Neural progenitor cell (in vitro differentiated cells): ENCODE results near the gene ZNF687. TPM values are rescaled to one million over a fixed set of nuclear protein-coding genes. Genes with fewer than 3 reads are reported as not detected.
A peak's percentile ranks its signal among the peaks of the same experiment; 100 is the strongest.
"Not testable (repeated sequence)": the region's sequence is repeated elsewhere in the genome, so short reads cannot be mapped to it uniquely, and the experiment has no call there.

ENCODE experiments used
- DNase-seq: peaks from one replicate; pipeline ENCODE4 v3.0.0-alpha.2; 2016; ENCODE audit warnings: low spot score
- H2AFZ ChIP-seq: fragments of 200-600 bp; sonication (generic); replicated peaks from 2 replicates; pipeline ENCODE4 v1.6.1; 2016; ENCODE audit warnings: antibody characterized with exemption
- H3F3A ChIP-seq: fragments of 200-600 bp; sonication (generic); 2 replicates; pipeline ENCODE4 v1.6.1; 2016; ENCODE audit warnings: antibody characterized with exemption, low read depth
- H3K27ac ChIP-seq: fragments of 200-600 bp; sonication (generic); 2 replicates; pipeline ENCODE4 v1.5.1; 2016; ENCODE audit warnings: mild to moderate bottlenecking
- H3K27me3 ChIP-seq: fragments of 200-600 bp; sonication (generic); 2 replicates; pipeline ENCODE4 v1.6.1; 2016; ENCODE audit warnings: mild to moderate bottlenecking, moderate library complexity
- H3K36me3 ChIP-seq: fragments of 200-600 bp; sonication (generic); 2 replicates; pipeline ENCODE4 v1.5.1; 2016
- H3K4me1 ChIP-seq: fragments of 200-600 bp; sonication (generic); 2 replicates; pipeline ENCODE4 v1.6.1; 2016; ENCODE audit warnings: mixed run types
- H3K4me2 ChIP-seq: fragments of 200-600 bp; sonication (generic); 2 replicates; pipeline ENCODE4 v1.6.1; 2016
- H3K4me3 ChIP-seq: fragments of 200-600 bp; sonication (generic); 2 replicates; pipeline ENCODE4 v1.5.1; 2016
- H3K79me2 ChIP-seq: fragments of 200-600 bp; sonication (generic); 2 replicates; pipeline ENCODE4 v1.6.1; 2016; ENCODE audit warnings: low read depth
- H3K9ac ChIP-seq: fragments of 200-600 bp; sonication (generic); 2 replicates; pipeline ENCODE4 v1.6.1; 2016
- H3K9me3 ChIP-seq: fragments of 200-600 bp; sonication (generic); 2 replicates; pipeline ENCODE4 v1.5.1; 2016; ENCODE audit warnings: low read depth
- H4K20me1 ChIP-seq: fragments of 200-600 bp; sonication (generic); 2 replicates; pipeline ENCODE4 v1.6.1; 2016; ENCODE audit warnings: low read depth
- H3K27ac Mint-ChIP-seq: 3 replicates; pipeline ENCODE4 v1.8.0; 2021; ENCODE audit warnings: mixed read lengths
- H3K27me3 Mint-ChIP-seq: 2 replicates; pipeline ENCODE4 v1.8.0; 2022; ENCODE audit warnings: low read depth, mild to moderate bottlenecking, inconsistent platforms, moderate library complexity, mixed read lengths; ENCODE audit not compliant: insufficient read depth
- H3K36me3 Mint-ChIP-seq: 3 replicates; pipeline ENCODE4 v1.8.0; 2021; ENCODE audit warnings: mixed read lengths
- H3K4me1 Mint-ChIP-seq: 3 replicates; pipeline ENCODE4 v1.8.0; 2021; ENCODE audit warnings: mixed read lengths
- H3K4me3 Mint-ChIP-seq: 3 replicates; pipeline ENCODE4 v1.8.0; 2021; ENCODE audit warnings: mild to moderate bottlenecking, moderate library complexity, mixed read lengths
- H3K9me3 Mint-ChIP-seq: 3 replicates; pipeline ENCODE4 v1.8.0; 2020; ENCODE audit warnings: mixed read lengths
- EZH2 ChIP-seq: fragments of 200-600 bp; sonication (generic); IDR thresholded peaks from 2 replicates; pipeline ENCODE4 v1.6.1; 2017; ENCODE audit warnings: antibody characterized with exemption, mild to moderate bottlenecking, moderate library complexity
- EZH2phosphoT487 ChIP-seq: fragments of 200-600 bp; sonication (generic); IDR thresholded peaks from 2 replicates; pipeline ENCODE4 v1.6.1; 2017; ENCODE audit warnings: antibody characterized with exemption
- total RNA-seq: library from RNA; depleted of rRNA; stranded (reverse); fragments of >200 nt; gene quantifications from 2 replicates; pipeline ENCODE4 v1.2.3, GENCODE V29; 2015; ENCODE audit warnings: low replicate concordance
- TF ChIP-seq, protein P1 (sequence below): fragments of 200-600 bp; sonication (generic); IDR thresholded peaks from 2 replicates; pipeline ENCODE4 v1.5.1; 2017; ENCODE audit warnings: antibody characterized with exemption, mild to moderate bottlenecking

ZNF687 gene
- total RNA-seq, 1 donor from 2014 or later, result 20.2 TPM

DNA sequence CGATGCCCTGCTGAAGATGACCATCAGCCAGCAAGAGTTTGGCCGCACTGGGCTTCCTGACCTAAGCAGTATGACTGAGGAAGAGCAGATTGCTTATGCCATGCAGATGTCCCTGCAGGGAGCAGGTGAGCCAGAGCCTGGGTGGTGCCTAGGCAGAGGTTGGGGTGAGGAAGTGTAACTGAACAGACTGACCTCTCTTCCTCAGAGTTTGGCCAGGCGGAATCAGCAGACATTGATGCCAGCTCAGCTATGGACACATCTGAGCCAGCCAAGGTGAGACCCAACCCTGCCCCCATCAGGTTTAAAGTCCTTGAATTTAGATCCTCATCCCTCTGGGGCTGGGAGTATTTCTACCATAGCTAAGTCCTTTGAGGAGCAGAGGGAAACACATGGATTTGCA is 15.8 kb upstream of the ZNF687 start:
- H4K20me1 ChIP-seq, result peaks cover 7% of the 10 kb centered on the region
- Mint-ChIP-seq H3K27ac (no peak overlapping the region), H3K4me3 (no peak overlapping the region), H3K4me1 (no peaks in the 10 kb centered on the region), H3K36me3 (peaks cover 31% of the 10 kb centered on the region), H3K9me3 (no peaks in the 10 kb centered on the region), H3K27me3 (peaks cover 6% of the 10 kb centered on the region)
- H2AFZ ChIP-seq, result no peak overlapping the region
- no peaks in the 10 kb centered on the region for H3K27me3 ChIP-seq
- no peak overlapping the region for H3K27ac ChIP-seq
- H3K4me1 ChIP-seq, result no peaks in the 10 kb centered on the region
- no peaks in the 10 kb centered on the region for H3K36me3 ChIP-seq
- no peak overlapping the region for H3K4me3 ChIP-seq
- TF ChIP-seq EZH2phosphoT487, result no peak
- no peak for DNase-seq
- H3K9ac ChIP-seq, result no peak overlapping the region
- H3K4me2 ChIP-seq, result no peak overlapping the region
- H3F3A ChIP-seq, result no peaks in the 10 kb centered on the region
- H3K9me3 ChIP-seq, result no peaks in the 10 kb centered on the region
- H3K79me2 ChIP-seq, result peaks cover 15% of the 10 kb centered on the region

DNA sequence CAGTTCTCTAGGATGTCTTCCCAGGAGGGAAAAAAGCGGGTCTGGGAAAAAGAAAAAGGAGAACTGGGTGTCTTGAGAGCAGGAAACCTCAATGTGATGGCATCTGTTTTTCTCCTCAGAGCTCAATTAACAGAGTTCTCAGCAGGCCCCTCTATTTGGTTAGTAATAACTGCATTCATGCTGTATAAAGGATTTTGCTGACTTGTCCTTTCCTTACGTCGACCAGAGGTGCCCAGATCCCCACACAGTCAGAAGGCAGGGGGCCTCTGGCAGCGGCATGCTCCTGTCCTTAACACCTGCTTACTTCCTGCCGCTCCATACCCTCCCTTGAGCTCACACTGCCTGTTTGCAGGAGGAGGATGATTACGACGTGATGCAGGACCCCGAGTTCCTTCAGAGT is 15.3 kb upstream of the ZNF687 start:
- peaks cover 31% of the 10 kb centered on the region for H3K36me3 Mint-ChIP-seq
- Histone ChIP-seq H3K79me2 (peaks cover 10% of the 10 kb centered on the region), H3K36me3 (no peaks in the 10 kb centered on the region), H3K27me3 (no peaks in the 10 kb centered on the region), H3K9me3 (no peaks in the 10 kb centered on the region), H4K20me1 (peaks cover 7% of the 10 kb centered on the region), H3K4me2 (no peak overlapping the region), H3K9ac (no peak overlapping the region), H2AFZ (no peak overlapping the region), H3K4me1 (no peaks in the 10 kb centered on the region), H3K27ac (no peak overlapping the region), H3F3A (no peaks in the 10 kb centered on the region), H3K4me3 (no peak overlapping the region)
- H3K4me3 Mint-ChIP-seq, result no peak overlapping the region
- no peaks in the 10 kb centered on the region for H3K9me3 Mint-ChIP-seq
- DNase-seq, result no peak
- no peaks in the 10 kb centered on the region for H3K4me1 Mint-ChIP-seq
- no peak for TF ChIP-seq EZH2
- no peak for TF ChIP-seq EZH2phosphoT487
- TF ChIP-seq, protein P1, sequence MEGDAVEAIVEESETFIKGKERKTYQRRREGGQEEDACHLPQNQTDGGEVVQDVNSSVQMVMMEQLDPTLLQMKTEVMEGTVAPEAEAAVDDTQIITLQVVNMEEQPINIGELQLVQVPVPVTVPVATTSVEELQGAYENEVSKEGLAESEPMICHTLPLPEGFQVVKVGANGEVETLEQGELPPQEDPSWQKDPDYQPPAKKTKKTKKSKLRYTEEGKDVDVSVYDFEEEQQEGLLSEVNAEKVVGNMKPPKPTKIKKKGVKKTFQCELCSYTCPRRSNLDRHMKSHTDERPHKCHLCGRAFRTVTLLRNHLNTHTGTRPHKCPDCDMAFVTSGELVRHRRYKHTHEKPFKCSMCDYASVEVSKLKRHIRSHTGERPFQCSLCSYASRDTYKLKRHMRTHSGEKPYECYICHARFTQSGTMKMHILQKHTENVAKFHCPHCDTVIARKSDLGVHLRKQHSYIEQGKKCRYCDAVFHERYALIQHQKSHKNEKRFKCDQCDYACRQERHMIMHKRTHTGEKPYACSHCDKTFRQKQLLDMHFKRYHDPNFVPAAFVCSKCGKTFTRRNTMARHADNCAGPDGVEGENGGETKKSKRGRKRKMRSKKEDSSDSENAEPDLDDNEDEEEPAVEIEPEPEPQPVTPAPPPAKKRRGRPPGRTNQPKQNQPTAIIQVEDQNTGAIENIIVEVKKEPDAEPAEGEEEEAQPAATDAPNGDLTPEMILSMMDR, result no peak
- H3K27me3 Mint-ChIP-seq, result peaks cover 6% of the 10 kb centered on the region
- H3K27ac Mint-ChIP-seq, result no peak overlapping the region

DNA sequence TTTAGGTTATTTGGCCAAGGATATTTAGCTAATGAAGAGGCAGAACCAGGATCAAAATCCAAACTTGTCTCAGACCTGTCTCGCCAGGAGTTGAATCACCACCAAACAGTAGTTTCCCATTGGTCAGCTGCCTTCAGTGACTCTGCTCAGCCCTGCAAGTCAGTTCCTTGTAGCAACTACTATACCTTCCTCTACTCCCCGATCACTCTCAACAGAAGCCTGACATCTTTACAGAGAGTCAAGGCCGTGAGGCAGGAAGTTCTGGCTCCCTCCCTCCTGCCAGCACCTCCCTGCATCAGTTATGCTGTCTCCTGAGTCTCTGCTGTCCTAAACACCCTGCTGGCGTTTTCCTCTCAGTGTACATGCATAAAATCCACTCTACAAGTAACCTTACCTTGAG is 14.3 kb upstream of the ZNF687 start:
- Histone ChIP-seq H3K9me3 (no peaks in the 10 kb centered on the region), H3K4me1 (no peaks in the 10 kb centered on the region), H3K27ac (no peak overlapping the region), H3K27me3 (no peaks in the 10 kb centered on the region), H3K79me2 (peaks cover under 1% of the 10 kb centered on the region), H3K9ac (no peak overlapping the region), H3F3A (no peaks in the 10 kb centered on the region), H4K20me1 (peaks cover 1% of the 10 kb centered on the region), H3K36me3 (no peaks in the 10 kb centered on the region), H3K4me3 (no peak overlapping the region), H2AFZ (no peak overlapping the region), H3K4me2 (no peak overlapping the region)
- Mint-ChIP-seq H3K36me3 (peaks cover 32% of the 10 kb centered on the region), H3K9me3 (no peaks in the 10 kb centered on the region), H3K27ac (no peak overlapping the region), H3K4me3 (no peak overlapping the region), H3K4me1 (no peaks in the 10 kb centered on the region), H3K27me3 (peaks cover 6% of the 10 kb centered on the region)
- DNase-seq, result no peak
- TF ChIP-seq, protein P1, result no peak
- TF ChIP-seq EZH2, result no peak
- TF ChIP-seq EZH2phosphoT487, result no peak

DNA sequence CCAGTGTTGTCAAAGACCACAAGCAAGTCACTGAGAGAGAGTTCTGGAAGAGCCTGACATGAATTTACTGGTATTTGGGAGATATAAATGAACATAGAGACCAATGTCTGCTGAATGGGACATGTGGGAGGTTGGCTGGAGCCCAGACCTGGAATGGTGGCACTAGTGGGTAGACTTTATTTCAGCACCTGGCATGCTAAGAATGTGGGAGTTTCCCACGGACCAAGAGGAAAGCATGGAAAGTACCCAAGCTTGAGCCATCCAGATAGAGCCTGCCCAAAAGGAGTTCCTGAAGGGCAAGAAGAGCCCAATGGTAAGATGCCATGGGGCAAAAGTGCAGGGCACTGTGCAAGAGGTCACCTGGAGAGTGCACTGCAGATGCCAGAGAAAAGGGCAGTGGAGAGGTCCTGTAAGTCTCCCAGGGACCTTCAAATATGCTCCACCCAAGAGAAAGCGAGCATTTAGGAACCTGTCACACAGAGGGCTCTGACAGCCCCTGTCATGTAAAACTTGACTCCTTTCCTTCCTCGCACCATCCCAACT is 8.1 kb upstream of the ZNF687 start:
- H3K36me3 Mint-ChIP-seq, result peaks cover 7% of the 10 kb centered on the region
- Histone ChIP-seq H3K27me3 (no peaks in the 10 kb centered on the region), H3K9me3 (no peaks in the 10 kb centered on the region), H3K4me1 (no peaks in the 10 kb centered on the region), H3K27ac (no peak overlapping the region), H2AFZ (no peak overlapping the region), H3K79me2 (no peaks in the 10 kb centered on the region), H3K4me2 (no peak overlapping the region), H3F3A (no peaks in the 10 kb centered on the region), H4K20me1 (no peaks in the 10 kb centered on the region), H3K4me3 (no peak overlapping the region), H3K9ac (no peak overlapping the region), H3K36me3 (no peaks in the 10 kb centered on the region)
- no peaks in the 10 kb centered on the region for H3K4me1 Mint-ChIP-seq
- no peaks in the 10 kb centered on the region for H3K9me3 Mint-ChIP-seq
- H3K27ac Mint-ChIP-seq, result peak overlapping the region; percentile 20
- no peak for DNase-seq
- TF ChIP-seq, protein P1, result no peak
- TF ChIP-seq EZH2phosphoT487 (no peak), EZH2 (no peak)
- peaks cover 8% of the 10 kb centered on the region for H3K27me3 Mint-ChIP-seq
- H3K4me3 Mint-ChIP-seq, result no peak overlapping the region

DNA sequence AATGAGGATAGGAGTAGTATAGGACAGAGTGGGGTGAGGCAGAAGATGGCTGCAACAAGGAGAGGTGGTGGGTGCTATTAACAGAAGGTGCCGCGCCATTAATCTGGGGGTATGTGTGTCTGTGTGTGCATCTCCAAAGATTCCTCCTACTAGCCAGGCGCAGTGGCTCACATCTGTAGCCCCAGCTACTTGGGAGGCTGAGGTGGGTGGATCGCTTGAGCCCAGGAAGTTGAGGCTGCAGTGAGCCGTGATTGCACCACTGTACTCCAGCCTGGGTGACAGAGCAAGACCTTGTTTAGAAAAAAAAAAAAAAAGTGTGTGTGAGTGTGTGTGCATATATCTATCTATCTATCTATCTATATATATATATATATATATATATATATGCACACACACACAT is 6.8 kb upstream of the ZNF687 start:
- not testable (repeated sequence) for H3K9me3 Mint-ChIP-seq, H3K4me3 ChIP-seq, H3K4me3 Mint-ChIP-seq, H3K27ac ChIP-seq, H3K4me1 ChIP-seq, H3K36me3 ChIP-seq, H4K20me1 ChIP-seq, H3K4me1 Mint-ChIP-seq, H2AFZ ChIP-seq, H3K79me2 ChIP-seq, H3K36me3 Mint-ChIP-seq, H3K9ac ChIP-seq, H3K9me3 ChIP-seq, DNase-seq, H3F3A ChIP-seq, H3K27me3 ChIP-seq, H3K4me2 ChIP-seq, H3K27ac Mint-ChIP-seq, H3K27me3 Mint-ChIP-seq
